ENCODE results near the gene STARD3. TPM values are rescaled to one million over a fixed set of nuclear protein-coding genes. Genes with fewer than 3 reads are reported as not detected.

Gene STARD3
- total RNA-seq, 2 donors from 2014 or later, result 52.5 to 67.7 TPM

- Histone ChIP-seq H3K4me1 (ENCODE audit: control insufficient read depth in 1 of 2, low read depth in 2 of 2) (peaks cover 8 to 46% of the 10 kb centered on the region in 2 donors), H3K4me3 (no peak overlapping the region), H3K36me3 (peaks cover 22% of the 10 kb centered on the region), H3K9me3 (no peaks in the 10 kb centered on the region), H3K27me3 (replicated peaks; ENCODE audit: insufficient read depth) (no peaks in the 10 kb centered on the region), H3K27ac (no peak overlapping the region)
- no peak for TF ChIP-seq CTCF (IDR thresholded peaks at IDR 0.05)
- no peak for DNase-seq (ENCODE audit: low spot score)
- ATAC-seq (ENCODE audit: insufficient number of reproducible peaks, low FRiP score, low read depth), result no peak
Observed at GRCh38 chr17:39661744-39662541, 25.0 kb downstream of the STARD3 start.

- H3K36me3 ChIP-seq, result peaks cover 22% of the 10 kb centered on the region
- no peak for ATAC-seq (ENCODE audit: insufficient number of reproducible peaks, low FRiP score, low read depth)
Observed at GRCh38 chr17:39662551-39663339, 25.8 kb downstream of the STARD3 start.

GRCh38 chr17:39663340-39663687, 26.4 kb downstream of the STARD3 start:
- DNase-seq (ENCODE audit: low spot score) (no peak), ATAC-seq (ENCODE audit: insufficient number of reproducible peaks, low FRiP score, low read depth) (no peak)
- no peak for TF ChIP-seq CTCF (IDR thresholded peaks at IDR 0.05)
- Histone ChIP-seq H3K27me3 (replicated peaks; ENCODE audit: insufficient read depth) (no peaks in the 10 kb centered on the region), H3K9me3 (no peaks in the 10 kb centered on the region), H3K4me3 (no peak overlapping the region), H3K4me1 (ENCODE audit: control insufficient read depth in 1 of 2, low read depth in 2 of 2) (peaks cover 22 to 60% of the 10 kb centered on the region in 2 donors), H3K36me3 (peaks cover 21% of the 10 kb centered on the region), H3K27ac (peak overlapping the region; percentile 43 to 59)

More at GRCh38 chr17:39662551-39663339, 25.8 kb downstream of the STARD3 start:
- TF ChIP-seq CTCF (IDR thresholded peaks at IDR 0.05), result no peak
- no peaks in the 10 kb centered on the region for H3K27me3 ChIP-seq (replicated peaks; ENCODE audit: insufficient read depth)
- DNase-seq (ENCODE audit: low spot score), result no peak
- H3K27ac ChIP-seq, result peak overlapping the region; percentile 30 to 43
- H3K4me1 ChIP-seq (ENCODE audit: control insufficient read depth in 1 of 2, low read depth in 2 of 2), result peaks cover 16 to 54% of the 10 kb centered on the region in 2 donors
- no peaks in the 10 kb centered on the region for H3K9me3 ChIP-seq
- H3K4me3 ChIP-seq, result no peak overlapping the region

GRCh38 chr17:39663688-39664580, 27.0 kb downstream of the STARD3 start:
- no peaks in the 10 kb centered on the region for H3K9me3 ChIP-seq
- DNase-seq (ENCODE audit: low spot score), result no peak
- H3K36me3 ChIP-seq, result peaks cover 16% of the 10 kb centered on the region
- H3K27me3 ChIP-seq (replicated peaks; ENCODE audit: insufficient read depth), result no peaks in the 10 kb centered on the region
- ATAC-seq (ENCODE audit: insufficient number of reproducible peaks, low FRiP score, low read depth), result no peak
- no peak for TF ChIP-seq CTCF (IDR thresholded peaks at IDR 0.05)
- H3K4me3 ChIP-seq, result no peak overlapping the region
- H3K27ac ChIP-seq, result peak overlapping the region; percentile 59 to 77
- peaks cover 22 to 65% of the 10 kb centered on the region in 2 donors for H3K4me1 ChIP-seq (ENCODE audit: control insufficient read depth in 1 of 2, low read depth in 2 of 2)
